22Rv1 (cell line): ENCODE results near the gene MARCO.

Source experiments
- ZFX ChIP-seq: fragments of 450-650 bp; IDR thresholded peaks from 2 replicates; pipeline ENCODE4 v1.6.1; 2017; ENCODE audit warnings: antibody characterized with exemption, borderline replicate concordance
- TF ChIP-seq, protein P1 (sequence below): fragments of 450-650 bp; IDR thresholded peaks from 2 replicates; pipeline ENCODE4 v1.5.1; 2017; ENCODE audit warnings: mild to moderate bottlenecking

DNA sequence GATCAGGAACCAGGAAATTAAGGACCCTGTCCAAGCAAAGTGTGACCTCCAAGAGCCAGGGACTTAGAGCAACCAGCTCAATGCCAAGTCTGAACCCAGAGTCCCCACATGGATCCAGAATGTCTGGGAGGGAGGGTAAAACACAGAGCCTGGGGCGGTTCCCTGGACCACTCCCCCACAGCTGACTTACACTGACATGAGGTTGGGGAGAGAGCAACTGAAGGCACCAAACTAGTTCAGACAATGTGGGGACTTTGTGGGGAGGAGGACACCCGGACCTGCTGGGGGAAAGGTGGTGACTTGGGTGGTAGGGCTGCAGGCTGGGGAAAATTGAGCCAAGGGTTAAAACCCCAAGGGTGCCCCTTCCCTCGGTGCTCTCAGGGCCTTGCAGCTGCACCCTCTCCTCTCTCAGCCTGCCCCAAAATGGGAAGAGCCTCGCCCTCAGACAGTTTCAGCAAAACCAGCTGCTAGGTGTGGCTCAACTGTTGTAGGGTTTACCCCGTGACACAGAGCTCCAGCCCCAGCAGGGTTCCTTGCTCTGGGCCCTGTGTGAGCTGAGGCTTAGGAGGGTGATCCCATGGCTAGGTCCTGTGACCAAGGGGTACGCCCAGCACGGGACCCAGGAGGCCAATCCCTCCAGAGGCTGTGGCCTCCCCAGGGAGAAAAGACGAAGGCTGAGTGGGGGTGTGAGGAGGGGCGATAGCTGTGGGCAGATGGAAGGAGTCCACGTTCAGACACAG is 28.6 kb downstream of the MARCO start:
- TF ChIP-seq, protein P1, sequence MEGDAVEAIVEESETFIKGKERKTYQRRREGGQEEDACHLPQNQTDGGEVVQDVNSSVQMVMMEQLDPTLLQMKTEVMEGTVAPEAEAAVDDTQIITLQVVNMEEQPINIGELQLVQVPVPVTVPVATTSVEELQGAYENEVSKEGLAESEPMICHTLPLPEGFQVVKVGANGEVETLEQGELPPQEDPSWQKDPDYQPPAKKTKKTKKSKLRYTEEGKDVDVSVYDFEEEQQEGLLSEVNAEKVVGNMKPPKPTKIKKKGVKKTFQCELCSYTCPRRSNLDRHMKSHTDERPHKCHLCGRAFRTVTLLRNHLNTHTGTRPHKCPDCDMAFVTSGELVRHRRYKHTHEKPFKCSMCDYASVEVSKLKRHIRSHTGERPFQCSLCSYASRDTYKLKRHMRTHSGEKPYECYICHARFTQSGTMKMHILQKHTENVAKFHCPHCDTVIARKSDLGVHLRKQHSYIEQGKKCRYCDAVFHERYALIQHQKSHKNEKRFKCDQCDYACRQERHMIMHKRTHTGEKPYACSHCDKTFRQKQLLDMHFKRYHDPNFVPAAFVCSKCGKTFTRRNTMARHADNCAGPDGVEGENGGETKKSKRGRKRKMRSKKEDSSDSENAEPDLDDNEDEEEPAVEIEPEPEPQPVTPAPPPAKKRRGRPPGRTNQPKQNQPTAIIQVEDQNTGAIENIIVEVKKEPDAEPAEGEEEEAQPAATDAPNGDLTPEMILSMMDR: no peak
- TF ChIP-seq ZFX: no peak
